ES-I3 (cell line): ENCODE measurements around the gene EFHD2.
"Not testable (repeated sequence)": the region's sequence is repeated elsewhere in the genome, so short reads cannot be mapped to it uniquely, and the experiment has no call there.

Experiments
- H3K36me3 ChIP-seq: 2 replicates; pipeline ENCODE4 v1.6.1; 2013; ENCODE audit warnings: mild to moderate bottlenecking, low read length, control low read depth, moderate library complexity; ENCODE audit not compliant: insufficient read depth
- H3K4me1 ChIP-seq: 2 replicates; pipeline ENCODE4 v1.6.1; 2013; ENCODE audit warnings: mild to moderate bottlenecking, control low read depth, low read length; ENCODE audit not compliant: insufficient read depth
- H3K9ac ChIP-seq: 2 replicates; pipeline ENCODE4 v1.6.1; 2013; ENCODE audit warnings: low read depth, mild to moderate bottlenecking, low read length, moderate library complexity
- H3K9me3 ChIP-seq: 2 replicates; pipeline ENCODE4 v1.6.1; 2013; ENCODE audit warnings: mild to moderate bottlenecking, low read length, moderate library complexity; ENCODE audit not compliant: control insufficient read depth, insufficient read depth

The EFHD2 gene

DNA sequence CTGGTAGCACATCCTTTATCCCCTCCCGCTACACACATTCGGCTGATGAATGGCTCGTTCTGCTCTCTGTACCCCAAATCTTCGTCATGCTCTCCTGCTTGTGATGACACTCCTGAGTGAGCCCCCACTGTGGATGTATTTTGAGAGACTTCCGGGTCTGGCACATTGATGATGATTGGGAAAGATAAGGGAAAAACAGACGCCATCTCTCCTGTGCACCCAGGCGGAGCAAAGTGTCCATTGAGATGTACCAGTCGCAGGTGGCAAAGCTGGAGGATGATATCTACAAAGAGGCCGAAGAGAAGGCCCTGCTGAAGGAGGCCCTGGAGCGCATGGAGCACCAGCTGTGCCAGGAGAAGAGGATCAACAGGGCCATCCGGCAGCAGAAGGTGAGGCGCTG is 27.9 kb upstream of the EFHD2 start:
- Histone ChIP-seq H3K9me3 (no peaks in the 10 kb centered on the region), H3K36me3 (no peaks in the 10 kb centered on the region), H3K9ac (no peak overlapping the region), H3K4me1 (peaks cover 16% of the 10 kb centered on the region; the same call in 1 of the 2 replicates)

DNA sequence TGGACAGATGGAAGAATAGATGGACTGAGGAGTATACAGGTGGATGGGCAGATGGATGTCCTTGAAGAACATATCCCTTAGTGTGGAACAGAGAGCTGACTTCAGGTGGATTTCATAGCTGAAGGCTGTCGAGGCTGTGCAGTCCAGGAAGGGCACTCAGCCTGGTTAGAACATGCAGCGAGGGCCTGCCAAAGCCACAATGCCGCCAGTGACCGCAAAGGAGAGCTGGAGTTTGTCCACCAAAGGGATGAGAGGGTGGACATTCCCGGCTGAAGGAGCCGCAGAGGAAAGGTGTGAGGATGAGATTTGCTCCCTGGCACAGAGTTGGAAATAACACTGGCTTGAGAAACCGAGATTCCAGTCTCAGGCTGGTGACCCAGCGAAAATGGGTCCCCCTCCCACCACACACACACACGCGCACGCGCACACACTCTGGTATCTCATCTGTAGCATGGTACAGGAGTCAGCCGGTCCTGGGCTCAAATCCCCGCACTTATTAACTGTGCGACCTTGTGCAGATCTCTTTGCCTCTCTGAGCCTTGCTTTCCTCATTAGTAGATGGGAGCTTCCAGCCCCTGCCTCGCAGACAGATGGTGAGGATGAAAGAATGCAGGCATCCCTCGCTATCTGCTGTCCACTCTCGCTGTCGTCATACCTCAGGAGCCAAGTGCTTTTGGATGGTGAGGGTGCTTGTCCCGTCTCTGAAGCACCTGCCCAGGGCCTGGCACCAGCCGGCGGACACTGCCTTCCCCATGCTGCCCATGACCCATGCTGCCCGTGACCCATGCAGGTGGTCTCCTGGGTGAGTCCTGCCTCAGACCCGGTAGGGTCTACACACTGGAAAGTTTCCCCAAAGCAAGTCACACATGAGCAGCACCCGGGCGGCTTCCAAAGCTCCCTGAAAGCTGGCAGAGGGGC is 26.8 kb upstream of the EFHD2 start:
- H3K36me3 ChIP-seq: no peaks in the 10 kb centered on the region
- H3K9ac ChIP-seq: no peak overlapping the region
- peaks cover 19% of the 10 kb centered on the region; the same call in 1 of the 2 replicates for H3K4me1 ChIP-seq
- no peaks in the 10 kb centered on the region for H3K9me3 ChIP-seq

DNA sequence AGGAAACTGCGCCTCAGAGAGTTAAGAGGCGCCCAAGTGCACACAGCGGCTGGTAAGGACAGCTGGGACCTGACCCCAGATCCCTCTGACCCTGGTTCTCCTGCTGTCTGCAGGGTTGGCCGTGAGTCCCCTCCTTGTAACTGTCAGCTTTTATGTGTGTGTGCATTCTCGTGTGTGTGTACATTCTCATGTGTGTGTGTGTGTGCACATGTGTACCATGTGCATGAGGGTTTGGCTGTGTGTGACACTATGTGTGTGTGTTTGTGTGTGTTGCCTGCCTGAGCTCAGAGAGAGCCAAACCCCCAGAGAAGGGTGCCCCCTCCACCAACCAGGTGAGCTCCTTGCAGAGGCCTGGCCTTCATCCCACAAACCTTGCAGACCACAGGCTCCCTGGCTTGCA is 25.9 kb upstream of the EFHD2 start:
- no peak overlapping the region for H3K9ac ChIP-seq
- H3K4me1 ChIP-seq: peaks cover 20% of the 10 kb centered on the region; the same call in 1 of the 2 replicates
- no peaks in the 10 kb centered on the region for H3K9me3 ChIP-seq
- no peaks in the 10 kb centered on the region for H3K36me3 ChIP-seq

DNA sequence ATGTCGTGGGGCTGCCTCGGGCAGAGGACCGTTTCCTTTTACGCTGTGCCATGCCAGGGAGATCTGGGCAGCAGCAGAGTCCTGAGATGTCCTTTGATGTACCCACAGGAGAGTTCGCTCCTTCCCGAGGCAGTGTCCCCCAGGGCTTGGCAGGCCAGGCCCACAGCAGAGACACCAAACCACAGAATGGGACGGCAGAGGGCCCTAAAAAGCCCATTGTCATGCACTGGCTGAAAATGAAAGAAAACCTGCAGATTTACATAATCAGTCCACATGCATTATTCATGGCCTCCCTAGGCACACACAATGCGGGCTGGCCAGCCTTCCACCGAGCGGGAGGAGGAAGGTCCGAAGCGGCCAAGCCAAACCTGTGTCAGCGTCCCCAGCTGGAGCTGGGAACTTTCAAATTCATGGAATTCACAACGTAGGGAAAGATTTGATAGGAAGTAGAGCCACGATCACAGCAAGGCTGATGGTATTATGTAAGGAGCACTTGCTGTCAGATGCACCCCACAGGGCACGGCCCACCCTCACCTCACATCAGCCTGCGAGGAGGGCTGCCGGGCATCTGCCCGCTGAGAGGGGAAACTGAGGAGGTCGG is 25.3 kb upstream of the EFHD2 start:
- Histone ChIP-seq H3K9me3 (no peaks in the 10 kb centered on the region), H3K36me3 (no peaks in the 10 kb centered on the region), H3K9ac (peak overlapping the region; percentile 7; the same call in 1 of the 2 replicates), H3K4me1 (peaks cover 20% of the 10 kb centered on the region; the same call in 1 of the 2 replicates)

DNA sequence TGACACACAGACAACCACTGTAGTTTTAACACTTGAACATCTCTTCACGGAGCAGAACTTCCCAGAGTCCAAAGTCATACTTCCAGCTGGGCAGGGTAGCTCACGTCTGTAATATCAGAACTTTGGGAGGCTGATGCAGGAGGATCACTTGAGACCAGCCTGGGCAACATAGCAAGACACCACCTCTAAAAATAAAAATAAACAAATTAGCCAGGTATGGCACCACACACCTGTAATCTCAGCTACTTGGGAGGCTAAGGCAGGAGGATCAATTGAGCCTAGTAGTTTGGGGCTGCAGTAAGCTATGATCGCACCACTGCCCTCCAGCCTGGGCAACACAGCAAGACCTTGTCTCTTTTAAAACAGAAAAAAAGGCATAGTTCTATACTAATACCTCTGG is 24.3 kb upstream of the EFHD2 start:
- 0 out of 2 replicates have a peak overlapping the region, but pooled peaks have one; percentile 4 for H3K9ac ChIP-seq

GRCh38 chr1:15386164-15386749 is 23.4 kb upstream of the EFHD2 start:
- H3K4me1 ChIP-seq: peaks cover 20% of the 10 kb centered on the region; the same call in 1 of the 2 replicates
- no peaks in the 10 kb centered on the region for H3K9me3 ChIP-seq
- H3K36me3 ChIP-seq: no peaks in the 10 kb centered on the region
- peak overlapping the region; percentile 11; the same call in 1 of the 2 replicates for H3K9ac ChIP-seq

More for the DNA sequence above, 24.3 kb upstream of the EFHD2 start:
- Histone ChIP-seq H3K9me3 (no peaks in the 10 kb centered on the region), H3K36me3 (no peaks in the 10 kb centered on the region), H3K4me1 (peaks cover 20% of the 10 kb centered on the region; the same call in 1 of the 2 replicates)

GRCh38 chr1:15388201-15388880 is 21.3 kb upstream of the EFHD2 start:
- H3K9me3 ChIP-seq: no peaks in the 10 kb centered on the region
- H3K36me3 ChIP-seq: no peaks in the 10 kb centered on the region
- peak overlapping the region; percentile 4; the same call in 1 of the 2 replicates for H3K9ac ChIP-seq
- peaks cover 20% of the 10 kb centered on the region; the same call in 1 of the 2 replicates for H3K4me1 ChIP-seq

- H3K9me3 ChIP-seq, H3K9ac ChIP-seq, H3K36me3 ChIP-seq: not testable (repeated sequence)
- peaks cover 24% of the 10 kb centered on the region; the same call in 1 of the 2 replicates for H3K4me1 ChIP-seq
These were observed 19.9 kb upstream of the EFHD2 start for GRCh38 chr1:15389828-15390227.

DNA sequence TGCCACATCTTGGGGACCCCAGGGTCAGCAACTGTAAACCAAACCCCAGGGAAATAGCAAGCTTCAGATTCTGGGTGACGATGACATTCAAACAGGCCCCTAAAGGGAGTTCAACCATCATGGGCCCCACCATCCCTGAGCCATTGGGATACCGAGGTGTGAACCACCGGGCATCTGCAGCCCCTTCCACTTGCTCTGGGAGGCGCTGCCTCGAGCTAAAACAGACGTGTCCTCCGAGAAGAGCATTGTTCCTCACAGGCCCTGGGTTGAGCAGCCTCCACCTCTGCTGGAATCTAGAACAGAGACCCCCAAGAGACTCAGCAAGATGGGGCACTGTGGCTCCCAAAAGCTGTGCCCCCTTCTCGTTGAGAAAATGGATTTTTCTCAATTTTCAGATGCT is 19.0 kb upstream of the EFHD2 start:
- Histone ChIP-seq H3K9me3 (no peaks in the 10 kb centered on the region), H3K9ac (no peak overlapping the region), H3K36me3 (no peaks in the 10 kb centered on the region), H3K4me1 (peaks cover 24% of the 10 kb centered on the region; the same call in 1 of the 2 replicates)

GRCh38 chr1:15391366-15391765 is 18.3 kb upstream of the EFHD2 start:
- Histone ChIP-seq H3K4me1 (peaks cover 17% of the 10 kb centered on the region; the same call in 1 of the 2 replicates), H3K36me3 (no peaks in the 10 kb centered on the region), H3K9me3 (no peaks in the 10 kb centered on the region), H3K9ac (no peak overlapping the region)

DNA sequence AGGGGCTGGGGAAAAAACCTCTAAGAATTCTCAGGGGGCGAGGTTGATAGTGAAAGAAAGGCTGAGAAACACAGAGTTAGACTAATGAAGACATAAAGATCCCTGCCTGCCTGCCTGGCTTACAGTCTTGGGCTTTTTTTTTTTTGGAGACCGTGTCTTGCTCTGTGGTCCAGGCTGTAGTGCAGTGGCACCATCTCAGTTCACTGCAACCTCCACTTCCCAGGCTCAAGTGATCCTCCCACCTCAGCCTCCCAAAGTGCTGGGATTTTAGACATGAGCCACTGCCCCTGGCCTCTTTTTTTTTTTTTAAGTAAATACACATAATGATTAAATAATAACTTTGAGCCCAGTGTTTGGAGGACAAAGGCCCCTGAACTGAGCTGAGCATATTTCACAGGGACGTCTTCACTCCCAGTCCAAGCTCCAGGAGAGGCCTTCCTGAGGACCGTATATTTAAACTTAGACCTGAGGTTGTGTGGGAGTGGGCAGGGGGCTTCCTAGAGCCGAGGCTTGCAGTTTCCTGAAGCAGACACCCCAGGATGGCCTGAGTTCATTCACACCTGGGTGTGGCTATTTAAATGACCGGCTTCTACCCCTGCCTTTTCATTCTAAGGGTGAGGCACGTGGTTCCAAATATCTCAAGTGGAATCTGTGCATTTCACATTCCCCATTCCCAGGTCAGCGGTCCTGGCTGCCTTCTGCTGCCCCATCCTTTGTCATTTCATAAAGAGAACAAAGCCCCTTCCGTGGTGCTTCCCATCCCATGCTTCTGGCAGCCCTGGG is 16.0 kb upstream of the EFHD2 start:
- Histone ChIP-seq H3K4me1 (peaks cover 10% of the 10 kb centered on the region; the same call in 1 of the 2 replicates), H3K9me3 (no peaks in the 10 kb centered on the region), H3K36me3 (no peaks in the 10 kb centered on the region), H3K9ac (no peak overlapping the region)

DNA sequence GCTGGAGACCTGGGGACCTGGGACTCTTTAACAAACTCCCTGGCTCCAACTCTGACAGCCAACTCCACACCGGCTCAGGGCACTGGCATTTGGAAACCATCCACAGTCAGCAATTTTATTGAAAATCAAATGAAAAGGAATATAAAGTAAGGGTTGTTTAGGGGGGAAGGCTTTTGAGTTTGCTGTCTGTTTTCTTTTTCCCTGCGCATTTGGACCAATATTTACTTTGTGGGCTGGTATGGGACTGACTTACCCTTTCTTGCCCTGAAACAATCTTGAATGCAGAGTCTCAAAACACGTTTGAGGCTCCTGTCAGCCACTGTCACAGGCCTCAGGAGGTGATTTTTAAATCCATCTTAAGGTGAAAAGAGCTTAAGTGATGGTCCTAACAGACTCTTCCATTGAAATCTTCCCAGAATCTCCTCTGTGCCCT is 15.4 kb upstream of the EFHD2 start:
- Histone ChIP-seq H3K9me3 (peaks cover 3% of the 10 kb centered on the region; the same call in 1 of the 2 replicates), H3K9ac (no peak overlapping the region), H3K4me1 (peaks cover 10% of the 10 kb centered on the region; the same call in 1 of the 2 replicates), H3K36me3 (no peaks in the 10 kb centered on the region)

DNA sequence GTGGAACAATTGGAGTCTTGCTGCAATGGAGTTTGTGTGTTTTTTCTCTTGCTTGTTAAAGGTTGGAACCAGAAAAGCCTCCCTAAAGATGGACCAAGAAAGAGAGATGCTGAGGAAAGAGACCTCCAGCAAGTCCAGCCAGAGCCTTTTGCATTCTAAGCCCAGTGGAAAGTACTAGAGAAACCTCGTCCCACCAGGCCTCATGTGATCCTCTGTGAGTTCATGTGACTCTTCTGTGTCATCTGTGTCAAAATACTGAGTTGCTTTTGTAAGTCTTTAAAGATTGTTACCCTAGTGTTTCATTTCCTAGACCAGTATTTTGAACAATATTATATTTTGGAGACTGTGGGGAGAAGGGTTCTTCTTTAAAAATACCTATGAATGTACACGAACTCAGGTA is 12.5 kb upstream of the EFHD2 start:
- H3K36me3 ChIP-seq: no peaks in the 10 kb centered on the region
- H3K9me3 ChIP-seq: peaks cover 4% of the 10 kb centered on the region; the same call in 1 of the 2 replicates
- H3K9ac ChIP-seq: no peak overlapping the region
- peaks cover 10% of the 10 kb centered on the region; the same call in 1 of the 2 replicates for H3K4me1 ChIP-seq
